DOHH2 (cell line): ENCODE results near the gene XRRA1.

Source experiments
- H3F3A ChIP-seq: fragments of 200-600 bp; sonication (generic), shearing (Covaris generic); 2 replicates; pipeline ENCODE4 v1.6.0; 2016; ENCODE audit warnings: antibody characterized with exemption, mild to moderate bottlenecking; ENCODE audit not compliant: control insufficient read depth, insufficient read depth
- H3K27ac ChIP-seq: fragments of 200-600 bp; sonication (generic); 2 replicates; pipeline ENCODE4 v1.5.1; 2014; ENCODE audit warnings: low read depth, mild to moderate bottlenecking, low read length, moderate library complexity
- H3K27me3 ChIP-seq: fragments of 200-600 bp; sonication (generic); 2 replicates; pipeline ENCODE4 v1.6.1; 2014; ENCODE audit warnings: mild to moderate bottlenecking, low read length, mixed read lengths; ENCODE audit not compliant: control insufficient read depth
- H3K36me3 ChIP-seq: fragments of 200-600 bp; sonication (generic); 2 replicates; pipeline ENCODE4 v1.6.1; 2014; ENCODE audit warnings: mild to moderate bottlenecking, low read length, moderate library complexity, mixed read lengths; ENCODE audit not compliant: control insufficient read depth
- H3K4me1 ChIP-seq: fragments of 200-600 bp; sonication (generic); 2 replicates; pipeline ENCODE4 v1.6.1; 2014; ENCODE audit warnings: mild to moderate bottlenecking, low read length, mixed read lengths; ENCODE audit not compliant: control insufficient read depth
- H3K4me2 ChIP-seq: fragments of 200-600 bp; sonication (generic); 2 replicates; pipeline ENCODE4 v1.6.0; 2014; ENCODE audit warnings: mild to moderate bottlenecking, low read length, moderate library complexity
- H3K4me3 ChIP-seq: fragments of 200-600 bp; sonication (generic); 2 replicates; pipeline ENCODE4 v1.5.1; 2014; ENCODE audit warnings: mild to moderate bottlenecking, low read length, mixed read lengths
- H3K79me2 ChIP-seq: fragments of 200-600 bp; sonication (generic); 2 replicates; pipeline ENCODE4 v1.6.1; 2014; ENCODE audit warnings: mild to moderate bottlenecking, low read length, mixed read lengths; ENCODE audit not compliant: control insufficient read depth
- H3K9me2 ChIP-seq: fragments of 200-600 bp; sonication (generic); replicated peaks from 2 replicates; pipeline ENCODE4 v1.6.1; 2014; ENCODE audit warnings: mild to moderate bottlenecking, low read length, mixed read lengths; ENCODE audit not compliant: control insufficient read depth
- H3K9me3 ChIP-seq: fragments of 200-600 bp; sonication (generic); 2 replicates; pipeline ENCODE4 v1.6.1; 2014; ENCODE audit warnings: antibody characterized with exemption, low read length, mixed read lengths; ENCODE audit not compliant: control insufficient read depth, insufficient read depth
- H4K20me1 ChIP-seq: fragments of 200-600 bp; sonication (generic); 2 replicates; pipeline ENCODE4 v1.6.0; 2014; ENCODE audit warnings: low read depth, mild to moderate bottlenecking, antibody characterized with exemption, low read length, moderate library complexity; ENCODE audit not compliant: control insufficient read depth, insufficient read depth
- EZH2phosphoT487 ChIP-seq: fragments of 200-600 bp; sonication (generic); IDR thresholded peaks from 2 replicates; pipeline ENCODE4 v1.6.1; 2017; ENCODE audit warnings: borderline replicate concordance, mild to moderate bottlenecking, antibody characterized with exemption, low read length, moderate library complexity, mixed read lengths
- TF ChIP-seq, protein P1 (sequence below): fragments of 200-600 bp; sonication (generic); IDR thresholded peaks from one replicate; pipeline ENCODE4 v1.5.1; 2014; ENCODE audit warnings: antibody characterized with exemption, mild to moderate bottlenecking, low read depth, low read length; ENCODE audit not compliant: poor library complexity, severe bottlenecking

XRRA1 gene

DNA sequence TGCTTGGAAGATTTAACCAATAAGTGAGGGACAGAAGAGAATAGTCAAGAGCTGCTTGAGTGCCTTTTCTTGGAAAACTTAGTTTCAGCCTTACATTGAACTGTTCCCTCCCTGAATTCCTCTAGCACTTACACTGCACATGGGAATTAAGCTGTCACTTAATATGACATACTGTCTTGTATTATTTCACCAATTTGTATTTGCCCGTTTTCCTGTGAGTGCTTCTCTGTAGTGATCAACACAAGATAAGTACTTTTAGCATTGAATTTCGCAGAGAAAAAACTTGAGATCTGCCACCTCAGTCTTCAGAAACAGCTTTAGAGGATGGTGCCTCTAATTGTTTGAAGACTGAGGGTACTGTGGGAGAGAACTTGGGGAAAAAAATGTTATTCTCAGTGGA is 3.9 kb upstream of the XRRA1 start:
- Histone ChIP-seq H3F3A (peaks cover 16% of the 10 kb centered on the region), H3K4me1 (peaks cover 69% of the 10 kb centered on the region), H3K4me3 (peak overlapping the region; percentile 49), H3K9me2 (no peaks in the 10 kb centered on the region), H4K20me1 (peaks cover 50% of the 10 kb centered on the region), H3K79me2 (peaks cover 99% of the 10 kb centered on the region), H3K4me2 (peak overlapping the region; percentile 72), H3K27ac (peak overlapping the region; percentile 84), H3K9me3 (no peaks in the 10 kb centered on the region), H3K27me3 (no peaks in the 10 kb centered on the region), H3K36me3 (peaks cover 71% of the 10 kb centered on the region)
- no peak for TF ChIP-seq EZH2phosphoT487
- TF ChIP-seq, protein P1, sequence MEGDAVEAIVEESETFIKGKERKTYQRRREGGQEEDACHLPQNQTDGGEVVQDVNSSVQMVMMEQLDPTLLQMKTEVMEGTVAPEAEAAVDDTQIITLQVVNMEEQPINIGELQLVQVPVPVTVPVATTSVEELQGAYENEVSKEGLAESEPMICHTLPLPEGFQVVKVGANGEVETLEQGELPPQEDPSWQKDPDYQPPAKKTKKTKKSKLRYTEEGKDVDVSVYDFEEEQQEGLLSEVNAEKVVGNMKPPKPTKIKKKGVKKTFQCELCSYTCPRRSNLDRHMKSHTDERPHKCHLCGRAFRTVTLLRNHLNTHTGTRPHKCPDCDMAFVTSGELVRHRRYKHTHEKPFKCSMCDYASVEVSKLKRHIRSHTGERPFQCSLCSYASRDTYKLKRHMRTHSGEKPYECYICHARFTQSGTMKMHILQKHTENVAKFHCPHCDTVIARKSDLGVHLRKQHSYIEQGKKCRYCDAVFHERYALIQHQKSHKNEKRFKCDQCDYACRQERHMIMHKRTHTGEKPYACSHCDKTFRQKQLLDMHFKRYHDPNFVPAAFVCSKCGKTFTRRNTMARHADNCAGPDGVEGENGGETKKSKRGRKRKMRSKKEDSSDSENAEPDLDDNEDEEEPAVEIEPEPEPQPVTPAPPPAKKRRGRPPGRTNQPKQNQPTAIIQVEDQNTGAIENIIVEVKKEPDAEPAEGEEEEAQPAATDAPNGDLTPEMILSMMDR: no peak

DNA sequence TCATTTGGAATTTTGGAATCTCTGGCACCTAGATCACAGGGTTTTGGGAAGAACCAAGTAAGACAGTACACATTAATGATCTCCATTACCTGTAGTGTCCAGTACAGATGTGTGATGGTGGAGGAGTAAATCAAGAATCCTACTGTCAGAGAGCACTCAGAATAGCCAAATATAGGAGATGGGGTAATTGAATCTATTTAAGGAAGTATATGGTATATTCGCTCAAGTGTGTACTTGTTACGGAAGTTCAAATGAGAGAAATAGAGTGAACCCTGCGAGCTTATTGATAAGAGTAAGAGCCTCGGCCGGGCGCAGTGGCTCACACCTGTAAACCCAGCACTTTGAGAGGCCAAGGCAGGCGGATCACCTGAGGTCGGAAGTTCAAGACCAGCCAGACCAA is 2.3 kb upstream of the XRRA1 start:
- H3K4me1 ChIP-seq: peaks cover 63% of the 10 kb centered on the region
- H3K4me2 ChIP-seq: peak overlapping the region; percentile 72
- H4K20me1 ChIP-seq: peaks cover 38% of the 10 kb centered on the region
- H3K27ac ChIP-seq: peak overlapping the region; percentile 79
- no peaks in the 10 kb centered on the region for H3K27me3 ChIP-seq
- no peaks in the 10 kb centered on the region for H3K9me3 ChIP-seq
- TF ChIP-seq, protein P1: no peak
- peaks cover 99% of the 10 kb centered on the region for H3K79me2 ChIP-seq
- no peaks in the 10 kb centered on the region for H3K9me2 ChIP-seq
- peaks cover 59% of the 10 kb centered on the region for H3K36me3 ChIP-seq
- peak overlapping the region; percentile 88 for H3K4me3 ChIP-seq
- peaks cover 16% of the 10 kb centered on the region for H3F3A ChIP-seq

DNA sequence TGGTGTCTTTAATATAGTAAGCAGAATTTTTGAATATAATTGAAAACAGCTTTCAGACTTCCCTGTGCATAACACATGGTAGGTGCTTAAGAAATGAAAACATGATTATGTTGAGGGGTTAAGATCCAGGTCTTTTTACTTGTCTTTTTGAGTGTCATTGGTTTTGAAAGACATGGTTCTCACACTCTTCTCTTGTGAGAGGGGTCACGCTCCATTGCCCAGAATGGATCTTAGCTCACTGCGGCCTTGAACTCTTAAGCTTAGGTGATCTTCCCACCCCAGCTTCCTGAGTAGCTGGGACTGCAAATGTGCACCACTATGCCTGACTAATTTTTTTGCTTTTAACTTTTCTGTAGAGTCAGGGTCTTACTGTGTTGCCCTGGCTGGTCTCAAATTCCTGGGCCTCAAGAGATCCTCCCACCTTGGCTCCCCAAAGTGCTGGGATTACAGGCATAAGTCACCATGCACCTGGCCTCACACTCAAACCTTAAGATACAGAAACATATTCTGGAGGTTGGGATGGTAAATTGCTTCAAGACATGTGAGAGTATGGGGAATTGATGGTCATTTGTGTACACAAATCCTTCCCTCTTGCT is 1.6 kb upstream of the XRRA1 start:
- peaks cover 97% of the 10 kb centered on the region for H3K79me2 ChIP-seq
- H3K4me1 ChIP-seq: peaks cover 59% of the 10 kb centered on the region
- peaks cover 57% of the 10 kb centered on the region for H3K36me3 ChIP-seq
- H4K20me1 ChIP-seq: peaks cover 34% of the 10 kb centered on the region
- H3K4me2 ChIP-seq: peak overlapping the region; percentile 72
- H3F3A ChIP-seq: peaks cover 16% of the 10 kb centered on the region
- no peaks in the 10 kb centered on the region for H3K9me3 ChIP-seq
- H3K9me2 ChIP-seq: no peaks in the 10 kb centered on the region
- peak overlapping the region; percentile 79 for H3K27ac ChIP-seq
- no peaks in the 10 kb centered on the region for H3K27me3 ChIP-seq
- TF ChIP-seq, protein P1: no peak
- TF ChIP-seq EZH2phosphoT487: no peak
- peak overlapping the region; percentile 88 for H3K4me3 ChIP-seq
